Measurements from ENCODE around the gene IQCE.
A peak's percentile ranks its signal among the peaks of the same experiment; 100 is the strongest.
"Not testable (repeated sequence)": the region's sequence is repeated elsewhere in the genome, so short reads cannot be mapped to it uniquely, and the experiment has no call there.

IQCE gene

GRCh38 chr7:2603044-2603965 is 44.5 kb downstream of the IQCE start:
- no peak for DNase-seq (ENCODE audit: low read depth)
- no peak overlapping the region for H3K4me3 ChIP-seq (ENCODE audit: low read length)
- H3K4me1 ChIP-seq (ENCODE audit: control insufficient read depth, insufficient read depth, low read length) = peaks cover 4% of the 10 kb centered on the region
- H3K36me3 ChIP-seq (ENCODE audit: control insufficient read depth, insufficient read depth, low read length, severe bottlenecking) = peaks cover 30% of the 10 kb centered on the region
- no peaks in the 10 kb centered on the region for H3K9me3 ChIP-seq (ENCODE audit: control insufficient read depth, low read length)
- no peak overlapping the region for H3K9ac ChIP-seq (ENCODE audit: low read length)
- no peaks in the 10 kb centered on the region for H3K27me3 ChIP-seq (replicated peaks; ENCODE audit: control insufficient read depth, insufficient read depth, low read length)

- Histone ChIP-seq H3K27me3 (replicated peaks; ENCODE audit: control insufficient read depth, insufficient read depth, low read length) (no peaks in the 10 kb centered on the region), H3K4me3 (ENCODE audit: low read length) (no peak overlapping the region), H3K4me1 (ENCODE audit: control insufficient read depth, insufficient read depth, low read length) (peaks cover 4% of the 10 kb centered on the region), H3K9ac (ENCODE audit: low read length) (no peak overlapping the region), H3K9me3 (ENCODE audit: control insufficient read depth, low read length) (no peaks in the 10 kb centered on the region), H3K36me3 (ENCODE audit: control insufficient read depth, insufficient read depth, low read length, severe bottlenecking) (peaks cover 20% of the 10 kb centered on the region)
- no peak for DNase-seq (ENCODE audit: low read depth)
Observed at GRCh38 chr7:2604608-2605174, 45.9 kb downstream of the IQCE start.

- DNase-seq (ENCODE audit: low read depth) = no peak
- Histone ChIP-seq H3K4me3 (ENCODE audit: low read length) (no peak overlapping the region), H3K36me3 (ENCODE audit: control insufficient read depth, insufficient read depth, low read length, severe bottlenecking) (peaks cover 11% of the 10 kb centered on the region), H3K9ac (ENCODE audit: low read length) (no peak overlapping the region), H3K4me1 (ENCODE audit: control insufficient read depth, insufficient read depth, low read length) (peaks cover 4% of the 10 kb centered on the region), H3K27me3 (replicated peaks; ENCODE audit: control insufficient read depth, insufficient read depth, low read length) (no peaks in the 10 kb centered on the region), H3K9me3 (ENCODE audit: control insufficient read depth, low read length) (no peaks in the 10 kb centered on the region)
Observed at GRCh38 chr7:2605608-2606538, 47.1 kb downstream of the IQCE start.

GRCh38 chr7:2606539-2606936 is 47.8 kb downstream of the IQCE start:
- Histone ChIP-seq H3K9ac (ENCODE audit: low read length) (no peak overlapping the region), H3K36me3 (ENCODE audit: control insufficient read depth, insufficient read depth, low read length, severe bottlenecking) (peaks cover 6% of the 10 kb centered on the region), H3K4me1 (ENCODE audit: control insufficient read depth, insufficient read depth, low read length) (peaks cover 4% of the 10 kb centered on the region), H3K9me3 (ENCODE audit: control insufficient read depth, low read length) (no peaks in the 10 kb centered on the region), H3K27me3 (replicated peaks; ENCODE audit: control insufficient read depth, insufficient read depth, low read length) (no peaks in the 10 kb centered on the region), H3K4me3 (ENCODE audit: low read length) (no peak overlapping the region)
- no peak for DNase-seq (ENCODE audit: low read depth)

- Histone ChIP-seq H3K36me3 (ENCODE audit: control insufficient read depth, insufficient read depth, low read length, severe bottlenecking) (peaks cover 6% of the 10 kb centered on the region), H3K9me3 (ENCODE audit: control insufficient read depth, low read length) (no peaks in the 10 kb centered on the region), H3K9ac (ENCODE audit: low read length) (no peak overlapping the region), H3K27me3 (replicated peaks; ENCODE audit: control insufficient read depth, insufficient read depth, low read length) (no peaks in the 10 kb centered on the region), H3K4me3 (ENCODE audit: low read length) (no peak overlapping the region), H3K4me1 (ENCODE audit: control insufficient read depth, insufficient read depth, low read length) (peaks cover 4% of the 10 kb centered on the region)
- DNase-seq (ENCODE audit: low read depth) = no peak
Observed at GRCh38 chr7:2607122-2607922, 48.5 kb downstream of the IQCE start.

GRCh38 chr7:2607923-2608904 is 49.4 kb downstream of the IQCE start:
- H3K4me1 ChIP-seq (ENCODE audit: control insufficient read depth, insufficient read depth, low read length) = peaks cover 9% of the 10 kb centered on the region
- H3K4me3 ChIP-seq (ENCODE audit: low read length) = no peak overlapping the region
- no peaks in the 10 kb centered on the region for H3K27me3 ChIP-seq (replicated peaks; ENCODE audit: control insufficient read depth, insufficient read depth, low read length)
- H3K9me3 ChIP-seq (ENCODE audit: control insufficient read depth, low read length) = no peaks in the 10 kb centered on the region
- DNase-seq (ENCODE audit: low read depth) = no peak
- H3K9ac ChIP-seq (ENCODE audit: low read length) = no peak overlapping the region
- peaks cover 2% of the 10 kb centered on the region for H3K36me3 ChIP-seq (ENCODE audit: control insufficient read depth, insufficient read depth, low read length, severe bottlenecking)

- Histone ChIP-seq H3K4me1 (ENCODE audit: control insufficient read depth, insufficient read depth, low read length) (peaks cover 17% of the 10 kb centered on the region), H3K4me3 (ENCODE audit: low read length) (no peak overlapping the region), H3K9ac (ENCODE audit: low read length) (no peak overlapping the region), H3K36me3 (ENCODE audit: control insufficient read depth, insufficient read depth, low read length, severe bottlenecking) (peaks cover 2% of the 10 kb centered on the region), H3K27me3 (replicated peaks; ENCODE audit: control insufficient read depth, insufficient read depth, low read length) (no peaks in the 10 kb centered on the region), H3K9me3 (ENCODE audit: control insufficient read depth, low read length) (no peaks in the 10 kb centered on the region)
- peak; percentile 42 for DNase-seq (ENCODE audit: low read depth)
Observed at GRCh38 chr7:2608921-2609411, 50.2 kb downstream of the IQCE start.

- not testable (repeated sequence) for DNase-seq (ENCODE audit: low read depth); H3K36me3 ChIP-seq (ENCODE audit: control insufficient read depth, insufficient read depth, low read length, severe bottlenecking); H3K9ac ChIP-seq (ENCODE audit: low read length); H3K9me3 ChIP-seq (ENCODE audit: control insufficient read depth, low read length); H3K4me3 ChIP-seq (ENCODE audit: low read length); H3K27me3 ChIP-seq (replicated peaks; ENCODE audit: control insufficient read depth, insufficient read depth, low read length)
- peaks cover 23% of the 10 kb centered on the region for H3K4me1 ChIP-seq (ENCODE audit: control insufficient read depth, insufficient read depth, low read length)
Observed at GRCh38 chr7:2609646-2610045, 50.9 kb downstream of the IQCE start.

- DNase-seq (ENCODE audit: low read depth) = no peak
- Histone ChIP-seq H3K9ac (ENCODE audit: low read length) (no peak overlapping the region), H3K4me3 (ENCODE audit: low read length) (no peak overlapping the region), H3K4me1 (ENCODE audit: control insufficient read depth, insufficient read depth, low read length) (peaks cover 28% of the 10 kb centered on the region), H3K9me3 (ENCODE audit: control insufficient read depth, low read length) (no peaks in the 10 kb centered on the region), H3K36me3 (ENCODE audit: control insufficient read depth, insufficient read depth, low read length, severe bottlenecking) (no peaks in the 10 kb centered on the region), H3K27me3 (replicated peaks; ENCODE audit: control insufficient read depth, insufficient read depth, low read length) (no peaks in the 10 kb centered on the region)
Observed at GRCh38 chr7:2610466-2610865, 51.7 kb downstream of the IQCE start.

- H3K27me3 ChIP-seq (replicated peaks; ENCODE audit: control insufficient read depth, insufficient read depth, low read length) = no peaks in the 10 kb centered on the region
- peaks cover 28% of the 10 kb centered on the region for H3K4me1 ChIP-seq (ENCODE audit: control insufficient read depth, insufficient read depth, low read length)
- no peaks in the 10 kb centered on the region for H3K36me3 ChIP-seq (ENCODE audit: control insufficient read depth, insufficient read depth, low read length, severe bottlenecking)
- no peak overlapping the region for H3K4me3 ChIP-seq (ENCODE audit: low read length)
- H3K9me3 ChIP-seq (ENCODE audit: control insufficient read depth, low read length) = no peaks in the 10 kb centered on the region
- DNase-seq (ENCODE audit: low read depth) = no peak
- H3K9ac ChIP-seq (ENCODE audit: low read length) = no peak overlapping the region
Observed at GRCh38 chr7:2610898-2611297, 52.1 kb downstream of the IQCE start.
